ENCODE measurements around the gene RBP7. TPM values are rescaled to one million over a fixed set of nuclear protein-coding genes. Genes with fewer than 3 reads are reported as not detected.

The RBP7 gene
- polyA plus RNA-seq, 1 of the 3 experiments (the other 2 are of a cell fraction): 2.5 TPM

DNA sequence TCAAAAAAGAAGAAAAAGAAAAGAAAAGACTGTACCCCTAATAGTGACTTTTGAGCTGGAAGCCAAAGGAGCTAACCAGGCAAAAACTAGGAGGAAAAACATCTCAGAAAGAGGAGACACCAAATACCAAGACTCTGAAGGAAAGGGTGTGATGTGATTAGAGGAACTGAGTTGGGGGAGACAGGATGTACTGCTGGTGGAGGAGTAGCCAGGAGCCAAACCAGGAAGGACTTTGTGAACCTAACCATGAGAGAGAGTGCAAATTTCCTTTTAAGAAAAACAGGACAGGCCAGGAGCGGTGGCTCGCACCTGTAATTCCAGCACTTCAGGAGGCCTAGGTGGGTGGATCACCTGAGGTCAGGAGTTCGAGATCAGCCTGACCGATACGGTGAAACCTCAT lies 4.1 kb upstream of the RBP7 start:
- H3K79me2 ChIP-seq (ENCODE audit: insufficient read depth): no peaks in the 10 kb centered on the region
- H3F3A ChIP-seq (replicated peaks; ENCODE audit: insufficient read depth): no peaks in the 10 kb centered on the region
- H3K9me2 ChIP-seq: no peaks in the 10 kb centered on the region
- H3K4me2 ChIP-seq: no peak overlapping the region
- no peak overlapping the region for H2AFZ ChIP-seq (ENCODE audit: low read depth)
- H3K27me3 ChIP-seq (ENCODE audit: insufficient read depth): peaks cover 5% of the 10 kb centered on the region; the same call in 1 of the 2 replicates
- POLR2A ChIA-PET: no interaction called here
- H3K27ac ChIP-seq (ENCODE audit: low read depth in 2 of 2, low read length in 1 of 2): no peak overlapping the region
- no peaks in the 10 kb centered on the region for H4K20me1 ChIP-seq (ENCODE audit: insufficient read depth)
- TF ChIP-seq ELF1 (IDR thresholded peaks at IDR 0.05): no peak
- no peak for TF ChIP-seq CHD2 (IDR thresholded peaks at IDR 0.05; ENCODE audit: low read length, partially characterized antibody)
- TF ChIP-seq JUND (IDR thresholded peaks at IDR 0.05): no peak
- no peaks in the 10 kb centered on the region for H3K9me3 ChIP-seq
- H3K9ac ChIP-seq: no peak overlapping the region
- no peaks in the 10 kb centered on the region; a peak in 1 of 4 replicates for H3K4me1 ChIP-seq (ENCODE audit: control insufficient read depth in 1 of 2, insufficient read depth in 2 of 2, low read depth in 1 of 2, low read length in 1 of 2)
- no peak for DNase-seq
- no peak overlapping the region for H3K4me3 ChIP-seq (ENCODE audit: low read depth in 2 of 2, low read length in 1 of 2)
- WGBS (ENCODE audit: low lambda C conversion rate): 88% methylated on average over 5 of the region's 5 CpGs
- no peaks in the 10 kb centered on the region for H3K36me3 ChIP-seq (replicated peaks in 1 of 2; ENCODE audit: control insufficient read depth in 1 of 2, insufficient read depth in 2 of 2, low read length in 1 of 2)
- CTCF ChIA-PET: interaction anchor here (0.6 kb wide), 2 partner anchors 41 to 274 kb away, joined by 3 read pairs; no protein-coding TSS in a partner anchor

DNA sequence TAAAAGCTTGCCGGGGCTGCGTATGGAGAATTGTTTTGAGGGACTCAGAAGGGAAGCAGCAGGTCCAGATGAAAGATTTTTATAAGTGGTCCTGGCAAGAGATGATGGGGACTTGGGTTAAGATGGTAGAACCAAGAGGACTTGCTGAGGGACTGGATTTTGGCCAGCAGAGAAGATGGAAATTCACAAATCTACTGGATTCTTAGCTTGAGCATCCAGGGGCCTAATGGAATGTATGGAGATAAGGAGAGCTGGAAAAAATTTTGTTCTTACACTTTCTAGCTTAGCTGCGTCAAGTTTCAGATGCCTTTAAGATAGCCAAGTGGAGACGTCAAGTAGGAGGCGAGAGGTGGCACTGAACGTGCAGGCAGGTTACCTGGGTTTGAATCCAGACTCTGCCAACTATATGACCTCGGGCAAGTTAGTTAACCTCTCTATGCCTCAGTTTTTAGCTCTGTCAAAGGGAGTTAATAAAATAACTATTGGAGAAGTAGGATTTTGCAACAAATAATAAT lies 3.4 kb upstream of the RBP7 start:
- no peaks in the 10 kb centered on the region for H3K36me3 ChIP-seq (replicated peaks in 1 of 2; ENCODE audit: control insufficient read depth in 1 of 2, insufficient read depth in 2 of 2, low read length in 1 of 2)
- H3K4me1 ChIP-seq (ENCODE audit: control insufficient read depth in 1 of 2, insufficient read depth in 2 of 2, low read depth in 1 of 2, low read length in 1 of 2): no peaks in the 10 kb centered on the region; a peak in 1 of 4 replicates
- no peaks in the 10 kb centered on the region for H4K20me1 ChIP-seq (ENCODE audit: insufficient read depth)
- no peak for DNase-seq
- TF ChIP-seq, protein P1, sequence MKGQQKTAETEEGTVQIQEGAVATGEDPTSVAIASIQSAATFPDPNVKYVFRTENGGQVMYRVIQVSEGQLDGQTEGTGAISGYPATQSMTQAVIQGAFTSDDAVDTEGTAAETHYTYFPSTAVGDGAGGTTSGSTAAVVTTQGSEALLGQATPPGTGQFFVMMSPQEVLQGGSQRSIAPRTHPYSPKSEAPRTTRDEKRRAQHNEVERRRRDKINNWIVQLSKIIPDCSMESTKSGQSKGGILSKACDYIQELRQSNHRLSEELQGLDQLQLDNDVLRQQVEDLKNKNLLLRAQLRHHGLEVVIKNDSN (IDR thresholded peaks at IDR 0.05; ENCODE audit: borderline replicate concordance, low read depth): no peak
- TF ChIP-seq EZH2phosphoT487 (IDR thresholded peaks at IDR 0.05; ENCODE audit: borderline replicate concordance, low read depth): no peak
- no peak for TF ChIP-seq GABPA (IDR thresholded peaks at IDR 0.05; ENCODE audit: low read depth)
- TF ChIP-seq YY1 (IDR thresholded peaks at IDR 0.05; ENCODE audit: low read depth): no peak
- no peak for TF ChIP-seq RFX5 (IDR thresholded peaks at IDR 0.05; ENCODE audit: low read length)
- TF ChIP-seq ELF1 (IDR thresholded peaks at IDR 0.05): no peak
- TF ChIP-seq, protein P2, sequence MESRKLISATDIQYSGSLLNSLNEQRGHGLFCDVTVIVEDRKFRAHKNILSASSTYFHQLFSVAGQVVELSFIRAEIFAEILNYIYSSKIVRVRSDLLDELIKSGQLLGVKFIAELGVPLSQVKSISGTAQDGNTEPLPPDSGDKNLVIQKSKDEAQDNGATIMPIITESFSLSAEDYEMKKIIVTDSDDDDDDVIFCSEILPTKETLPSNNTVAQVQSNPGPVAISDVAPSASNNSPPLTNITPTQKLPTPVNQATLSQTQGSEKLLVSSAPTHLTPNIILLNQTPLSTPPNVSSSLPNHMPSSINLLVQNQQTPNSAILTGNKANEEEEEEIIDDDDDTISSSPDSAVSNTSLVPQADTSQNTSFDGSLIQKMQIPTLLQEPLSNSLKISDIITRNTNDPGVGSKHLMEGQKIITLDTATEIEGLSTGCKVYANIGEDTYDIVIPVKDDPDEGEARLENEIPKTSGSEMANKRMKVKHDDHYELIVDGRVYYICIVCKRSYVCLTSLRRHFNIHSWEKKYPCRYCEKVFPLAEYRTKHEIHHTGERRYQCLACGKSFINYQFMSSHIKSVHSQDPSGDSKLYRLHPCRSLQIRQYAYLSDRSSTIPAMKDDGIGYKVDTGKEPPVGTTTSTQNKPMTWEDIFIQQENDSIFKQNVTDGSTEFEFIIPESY (IDR thresholded peaks at IDR 0.05; ENCODE audit: borderline replicate concordance, low read depth): no peak
- no peak for TF ChIP-seq MAX (IDR thresholded peaks at IDR 0.05; ENCODE audit: low read depth)
- TF ChIP-seq RXRA (IDR thresholded peaks at IDR 0.05; ENCODE audit: borderline replicate concordance, low read depth): no peak
- no peak for TF ChIP-seq EP300 (IDR thresholded peaks at IDR 0.05; ENCODE audit: borderline replicate concordance in 1 of 2, low read depth in 1 of 2, low read length in 1 of 2)
- TF ChIP-seq GATA2 (CRISPR knock-in tag; IDR thresholded peaks at IDR 0.05): no peak
- no peak for TF ChIP-seq NFIC (IDR thresholded peaks at IDR 0.05; ENCODE audit: borderline replicate concordance)
- no peak for TF ChIP-seq JUND (IDR thresholded peaks at IDR 0.05)
- no peak for TF ChIP-seq NRF1 (IDR thresholded peaks at IDR 0.05; ENCODE audit: low read depth, low read length)
- no peak for TF ChIP-seq USF2 (IDR thresholded peaks at IDR 0.05; ENCODE audit: borderline replicate concordance, low read depth, low read length)
- no peak for TF ChIP-seq POLR2AphosphoS5 (IDR thresholded peaks at IDR 0.05; ENCODE audit: low read depth, low read length)
- no peak for TF ChIP-seq IRF3 (IDR thresholded peaks at IDR 0.05; ENCODE audit: low read depth, low read length)
- POLR2A ChIA-PET: no interaction called here
- H3K9ac ChIP-seq: no peak overlapping the region
- no peak overlapping the region for H3K4me3 ChIP-seq (ENCODE audit: low read depth in 2 of 2, low read length in 1 of 2)
- WGBS (ENCODE audit: low lambda C conversion rate): 81% methylated on average over 7 of the region's 7 CpGs
- no peaks in the 10 kb centered on the region for H3K9me3 ChIP-seq
- H3K9me2 ChIP-seq: no peaks in the 10 kb centered on the region
- no peak overlapping the region for H2AFZ ChIP-seq (ENCODE audit: low read depth)
- H3K27me3 ChIP-seq (ENCODE audit: insufficient read depth): peaks cover 8% of the 10 kb centered on the region; the same call in 1 of the 2 replicates
- CTCF ChIA-PET: interaction anchor here (0.6 kb wide), 1 partner anchor 1095 kb away, joined by 3 read pairs; no protein-coding TSS in a partner anchor
- no peak overlapping the region for H3K4me2 ChIP-seq
- H3K79me2 ChIP-seq (ENCODE audit: insufficient read depth): no peaks in the 10 kb centered on the region
- no peaks in the 10 kb centered on the region for H3F3A ChIP-seq (replicated peaks; ENCODE audit: insufficient read depth)
- H3K27ac ChIP-seq (ENCODE audit: low read depth in 2 of 2, low read length in 1 of 2): no peak overlapping the region
